HCT116 (cell line): Measurements from ENCODE around the gene PGBD4.

Source experiments
- CTCF ChIP-seq, 3 experiments: fragments of 200-600 bp in 1 of 3; sonication (generic) in 1 of 3; IDR thresholded peaks in 2 of 3; conservative IDR thresholded peaks in 1 of 3; 2 replicates each; pipeline ENCODE4 v1.5.1; 2012 to 2017; ENCODE audit warnings: low read depth in 2 of 3, low read length in 2 of 3, antibody characterized with exemption in 1 of 3, borderline replicate concordance in 1 of 3, control low read depth in 1 of 3, mild to moderate bottlenecking in 1 of 3, mixed read lengths in 1 of 3, mixed run types in 1 of 3, moderate library complexity in 1 of 3; ENCODE audit not compliant: insufficient read depth in 1 of 3
- EZH2 ChIP-seq: fragments of 200-600 bp; sonication (generic); IDR thresholded peaks from 2 replicates; pipeline ENCODE4 v1.6.1; 2017; ENCODE audit warnings: antibody characterized with exemption, mixed run types
- POLR2A ChIP-seq: IDR thresholded peaks from 2 replicates; pipeline ENCODE4 v1.7.0; 2011; ENCODE audit warnings: borderline replicate concordance; ENCODE audit not compliant: insufficient read depth, insufficient read length; ENCODE audit errors: extremely low read depth
- REST ChIP-seq: IDR thresholded peaks from 2 replicates; pipeline ENCODE4 v1.6.1; 2012; ENCODE audit warnings: low read depth
- ZFX ChIP-seq: fragments of 450-650 bp; IDR thresholded peaks from 2 replicates; pipeline ENCODE4 v1.6.1; 2017
- ZNF274 ChIP-seq: fragments of 200-500 bp; sonication (Bioruptor generic); IDR thresholded peaks from 2 replicates; pipeline ENCODE4 v1.6.1; 2014; ENCODE audit warnings: mild to moderate bottlenecking, low read depth, low read length, inconsistent platforms

- TF ChIP-seq ZFX, result no peak
- no peak for TF ChIP-seq EZH2
- no peak for TF ChIP-seq CTCF (IDR thresholded peaks at IDR 0.05 in 2 of 3, conservative IDR thresholded peaks at IDR 0.05 in 1 of 3; ENCODE audit: borderline replicate concordance in 1 of 3, insufficient read depth in 1 of 3, low read depth in 2 of 3, low read length in 2 of 3)
- no peak for TF ChIP-seq POLR2A
- no peak for TF ChIP-seq REST
- no peak for TF ChIP-seq ZNF274
These were observed 9.6 kb downstream of the PGBD4 start for GRCh38 chr15:34111488-34111887.
